Endodermal cell (in vitro differentiated cells): Measurements from ENCODE around the gene RLIM. TPM values are rescaled to one million over a fixed set of nuclear protein-coding genes. Genes with fewer than 3 reads are reported as not detected.

ENCODE experiments used
- DNase-seq: peaks from one replicate; pipeline ENCODE4 v3.0.0-alpha.2; 2017
- H3K27ac ChIP-seq: 2 replicates; pipeline ENCODE4 v1.5.1; 2013; ENCODE audit warnings: mild to moderate bottlenecking, low read depth, low read length, moderate library complexity
- H3K27me3 ChIP-seq: 2 replicates; pipeline ENCODE4 v1.6.1; 2013; ENCODE audit warnings: mild to moderate bottlenecking, low read length, moderate library complexity; ENCODE audit not compliant: insufficient read depth, control insufficient read depth, poor library complexity, severe bottlenecking
- H3K36me3 ChIP-seq: 2 replicates; pipeline ENCODE4 v1.7.0; 2013; ENCODE audit warnings: mild to moderate bottlenecking, low read length, moderate library complexity; ENCODE audit not compliant: control insufficient read depth, insufficient read depth
- H3K4me1 ChIP-seq: one replicate; pipeline ENCODE4 v1.7.0; 2013; ENCODE audit warnings: low read length; ENCODE audit not compliant: control insufficient read depth, insufficient read depth
- H3K4me3 ChIP-seq: 2 replicates; pipeline ENCODE4 v1.5.1; 2013; ENCODE audit warnings: mild to moderate bottlenecking, low read length, moderate library complexity
- H3K9ac ChIP-seq: 2 replicates; pipeline ENCODE4 v1.6.1; 2013; ENCODE audit warnings: mild to moderate bottlenecking, low read length, moderate library complexity; ENCODE audit not compliant: poor library complexity, severe bottlenecking; ENCODE audit errors: extremely low read depth
- H3K9me3 ChIP-seq: 2 replicates; pipeline ENCODE4 v1.6.1; 2013; ENCODE audit warnings: mild to moderate bottlenecking, low read length, moderate library complexity; ENCODE audit not compliant: control insufficient read depth
- H3K27ac Mint-ChIP-seq: 2 replicates; pipeline ENCODE4 v1.8.0; 2020; ENCODE audit warnings: mixed read lengths
- H3K27me3 Mint-ChIP-seq: 2 replicates; pipeline ENCODE4 v1.8.0; 2021; ENCODE audit warnings: mild to moderate bottlenecking, mixed read lengths; ENCODE audit not compliant: insufficient read depth
- H3K36me3 Mint-ChIP-seq: 2 replicates; pipeline ENCODE4 v1.8.0; 2020; ENCODE audit warnings: low read depth, mixed read lengths
- H3K4me1 Mint-ChIP-seq: 2 replicates; pipeline ENCODE4 v1.8.0; 2020; ENCODE audit warnings: mixed read lengths
- H3K4me3 Mint-ChIP-seq: 2 replicates; pipeline ENCODE4 v1.8.0; 2020; ENCODE audit warnings: mild to moderate bottlenecking, moderate library complexity, mixed read lengths
- H3K9me3 Mint-ChIP-seq: 2 replicates; pipeline ENCODE4 v1.8.0; 2020; ENCODE audit warnings: mild to moderate bottlenecking, mixed read lengths
- WGBS, 2 experiments: methylation state at CpG; one replicate each; pipeline versions ENCODE4 v1.1.5 to v1.1.7; 2013; ENCODE audit warnings: missing lambda C conversion rate in 2 of 2, mixed read lengths in 1 of 2; ENCODE audit not compliant: insufficient coverage in 1 of 2, insufficient read length in 1 of 2; 5-methylcytosine and 5-hydroxymethylcytosine counted together
- total RNA-seq, 2 donors: library from RNA; stranded (reverse); fragmentation: NEBNext Ultra II Directional in 1 of 2; extraction: Animal tissue kit (Norgen Biotek cat#: 25700) in 1 of 2; gene quantifications; 2 replicates in 1 of 2; 3 replicates in 1 of 2; pipeline ENCODE4 v1.2.1, GENCODE V29; 2021
- TF ChIP-seq, protein P1 (sequence below): fragments of 200-600 bp; sonication (generic); conservative IDR thresholded peaks from 2 replicates; pipeline ENCODE4 v1.5.0; 2021; ENCODE audit warnings: antibody characterized with exemption, mild to moderate bottlenecking

Gene RLIM
- total RNA-seq, 2 donors from 2014 or later, result 33.4 to 44.5 TPM

GRCh38 chrX:74550295-74550802 is 64.1 kb downstream of the RLIM start:
- Histone ChIP-seq H3K9me3 (no peaks in the 10 kb centered on the region), H3K27ac (no peak overlapping the region), H3K4me1 (no peaks in the 10 kb centered on the region), H3K36me3 (no peaks in the 10 kb centered on the region), H3K4me3 (no peak overlapping the region), H3K27me3 (no peaks in the 10 kb centered on the region), H3K9ac (no peak overlapping the region)
- TF ChIP-seq, protein P1, sequence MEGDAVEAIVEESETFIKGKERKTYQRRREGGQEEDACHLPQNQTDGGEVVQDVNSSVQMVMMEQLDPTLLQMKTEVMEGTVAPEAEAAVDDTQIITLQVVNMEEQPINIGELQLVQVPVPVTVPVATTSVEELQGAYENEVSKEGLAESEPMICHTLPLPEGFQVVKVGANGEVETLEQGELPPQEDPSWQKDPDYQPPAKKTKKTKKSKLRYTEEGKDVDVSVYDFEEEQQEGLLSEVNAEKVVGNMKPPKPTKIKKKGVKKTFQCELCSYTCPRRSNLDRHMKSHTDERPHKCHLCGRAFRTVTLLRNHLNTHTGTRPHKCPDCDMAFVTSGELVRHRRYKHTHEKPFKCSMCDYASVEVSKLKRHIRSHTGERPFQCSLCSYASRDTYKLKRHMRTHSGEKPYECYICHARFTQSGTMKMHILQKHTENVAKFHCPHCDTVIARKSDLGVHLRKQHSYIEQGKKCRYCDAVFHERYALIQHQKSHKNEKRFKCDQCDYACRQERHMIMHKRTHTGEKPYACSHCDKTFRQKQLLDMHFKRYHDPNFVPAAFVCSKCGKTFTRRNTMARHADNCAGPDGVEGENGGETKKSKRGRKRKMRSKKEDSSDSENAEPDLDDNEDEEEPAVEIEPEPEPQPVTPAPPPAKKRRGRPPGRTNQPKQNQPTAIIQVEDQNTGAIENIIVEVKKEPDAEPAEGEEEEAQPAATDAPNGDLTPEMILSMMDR, result peak; percentile 99
- Mint-ChIP-seq H3K4me3 (no peak overlapping the region), H3K4me1 (peaks cover 2% of the 10 kb centered on the region), H3K9me3 (peaks cover 33% of the 10 kb centered on the region), H3K27ac (no peak overlapping the region), H3K27me3 (peaks cover 1% of the 10 kb centered on the region), H3K36me3 (no peaks in the 10 kb centered on the region)
- peak; percentile 93 for DNase-seq
- WGBS, 2 experiments, result 14 to 26% methylated on average over 10 to 24 of the region's 24 CpGs

- no peaks in the 10 kb centered on the region for H3K36me3 Mint-ChIP-seq
- H3K9me3 Mint-ChIP-seq, result peaks cover 24% of the 10 kb centered on the region
- TF ChIP-seq, protein P1, result no peak
- no peak overlapping the region for H3K4me3 Mint-ChIP-seq
- Histone ChIP-seq H3K4me3 (no peak overlapping the region), H3K4me1 (no peaks in the 10 kb centered on the region), H3K36me3 (no peaks in the 10 kb centered on the region), H3K27ac (no peak overlapping the region), H3K9ac (no peak overlapping the region), H3K9me3 (no peaks in the 10 kb centered on the region), H3K27me3 (no peaks in the 10 kb centered on the region)
- peak; percentile 29 for DNase-seq
- peaks cover 1% of the 10 kb centered on the region for H3K27me3 Mint-ChIP-seq
- H3K4me1 Mint-ChIP-seq, result peaks cover 2% of the 10 kb centered on the region
- WGBS, 2 experiments, result 93% methylated on average over 1 of the region's 1 CpG; no CpG with 5 or more reads in 1 of the 2 experiments
- H3K27ac Mint-ChIP-seq, result no peak overlapping the region
Measured at GRCh38 chrX:74546984-74547383, 67.4 kb downstream of the RLIM start.

DNA sequence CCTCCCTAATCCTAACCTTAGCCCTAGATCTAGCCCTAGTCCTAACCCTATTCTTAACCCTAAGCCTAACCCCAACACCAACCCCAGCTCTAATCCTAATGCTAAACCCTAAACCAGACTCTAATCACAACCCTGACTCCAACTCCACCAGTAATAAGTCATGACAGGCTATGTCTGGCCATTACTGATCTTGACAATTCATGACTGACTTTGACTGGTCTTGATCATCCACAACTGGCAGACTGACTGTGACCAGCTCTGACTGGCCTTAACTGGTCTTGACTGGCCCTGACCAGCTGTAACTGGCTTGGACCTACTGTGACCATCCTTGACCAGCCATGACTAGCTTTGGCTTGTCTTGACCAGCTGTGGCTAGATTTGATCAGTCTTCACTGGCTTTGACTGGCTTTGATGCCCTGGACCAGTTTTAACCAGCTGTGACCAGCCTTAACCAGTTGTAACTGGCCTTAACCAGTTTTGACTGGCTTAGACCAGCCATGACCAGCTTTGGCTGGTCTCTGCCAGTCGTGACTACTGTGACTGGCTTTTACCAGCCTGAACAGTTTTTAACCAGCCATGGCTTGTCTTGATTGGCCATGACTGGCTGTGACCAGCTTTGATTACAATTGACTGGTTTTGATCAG is 68.4 kb downstream of the RLIM start:
- DNase-seq, result peak; percentile 26
- Mint-ChIP-seq H3K4me1 (peaks cover 2% of the 10 kb centered on the region), H3K9me3 (peaks cover 21% of the 10 kb centered on the region), H3K27me3 (peaks cover 1% of the 10 kb centered on the region), H3K4me3 (no peak overlapping the region), H3K27ac (no peak overlapping the region), H3K36me3 (no peaks in the 10 kb centered on the region)
- H3K9ac ChIP-seq, result no peak overlapping the region
- H3K4me3 ChIP-seq, result no peak overlapping the region
- H3K27ac ChIP-seq, result no peak overlapping the region
- no peaks in the 10 kb centered on the region for H3K36me3 ChIP-seq
- WGBS, 2 experiments, result 88 to 91% methylated on average over 1 of the region's 1 CpG
- no peaks in the 10 kb centered on the region for H3K27me3 ChIP-seq
- no peaks in the 10 kb centered on the region for H3K9me3 ChIP-seq
- H3K4me1 ChIP-seq, result no peaks in the 10 kb centered on the region
- TF ChIP-seq, protein P1, result no peak
